HG03039 (cell line): ENCODE measurements around the gene KRTAP12-4.
"Not testable (repeated sequence)": the region's sequence is repeated elsewhere in the genome, so short reads cannot be mapped to it uniquely, and the experiment has no call there.

ENCODE experiments used
- ATAC-seq: cut with Tn5 transposase; IDR thresholded peaks from one replicate; pipeline ENCODE4 v1.9.1; 2021; ENCODE audit warnings: mild to moderate bottlenecking, moderate library complexity; ENCODE audit not compliant: unreplicated experiment

The KRTAP12-4 gene

GRCh38 chr21:44613386-44614155 lies 40.9 kb downstream of the KRTAP12-4 start:
- no peak for ATAC-seq

GRCh38 chr21:44612669-44613229 lies 41.7 kb downstream of the KRTAP12-4 start:
- no peak for ATAC-seq

- no peak for ATAC-seq
These were observed 42.4 kb downstream of the KRTAP12-4 start, which contains the start of gene KRTAP10-8 for GRCh38 chr21:44612029-44612486. KRTAP10-8 (plus strand) TSS chr21:44612079; CDS start chr21:44612101, 22 bp downstream.

- no peak for ATAC-seq
These were observed 42.9 kb downstream of the KRTAP12-4 start for GRCh38 chr21:44611551-44611950.

- not testable (repeated sequence) for ATAC-seq
These were observed 44.2 kb downstream of the KRTAP12-4 start for GRCh38 chr21:44610157-44610843.

- ATAC-seq = no peak
These were observed 45.3 kb downstream of the KRTAP12-4 start for GRCh38 chr21:44609193-44609592.

- ATAC-seq = no peak
These were observed 48.0 kb downstream of the KRTAP12-4 start for GRCh38 chr21:44606495-44606894.
